Measurements from ENCODE around the gene COL1A2. TPM values are rescaled to one million over a fixed set of nuclear protein-coding genes. Genes with fewer than 3 reads are reported as not detected.

Gene COL1A2
- total RNA-seq, 4 donors from 2014 or later, result 47.0 to 499 (median 75.9) TPM

GRCh38 chr7:94380264-94380663 lies 14.4 kb upstream of the COL1A2 start:
- no peak for TF ChIP-seq EP300 (IDR thresholded peaks at IDR 0.05; ENCODE audit: low read depth)
- TF ChIP-seq POLR2A (IDR thresholded peaks at IDR 0.05), result no peak
- TF ChIP-seq, protein P1, sequence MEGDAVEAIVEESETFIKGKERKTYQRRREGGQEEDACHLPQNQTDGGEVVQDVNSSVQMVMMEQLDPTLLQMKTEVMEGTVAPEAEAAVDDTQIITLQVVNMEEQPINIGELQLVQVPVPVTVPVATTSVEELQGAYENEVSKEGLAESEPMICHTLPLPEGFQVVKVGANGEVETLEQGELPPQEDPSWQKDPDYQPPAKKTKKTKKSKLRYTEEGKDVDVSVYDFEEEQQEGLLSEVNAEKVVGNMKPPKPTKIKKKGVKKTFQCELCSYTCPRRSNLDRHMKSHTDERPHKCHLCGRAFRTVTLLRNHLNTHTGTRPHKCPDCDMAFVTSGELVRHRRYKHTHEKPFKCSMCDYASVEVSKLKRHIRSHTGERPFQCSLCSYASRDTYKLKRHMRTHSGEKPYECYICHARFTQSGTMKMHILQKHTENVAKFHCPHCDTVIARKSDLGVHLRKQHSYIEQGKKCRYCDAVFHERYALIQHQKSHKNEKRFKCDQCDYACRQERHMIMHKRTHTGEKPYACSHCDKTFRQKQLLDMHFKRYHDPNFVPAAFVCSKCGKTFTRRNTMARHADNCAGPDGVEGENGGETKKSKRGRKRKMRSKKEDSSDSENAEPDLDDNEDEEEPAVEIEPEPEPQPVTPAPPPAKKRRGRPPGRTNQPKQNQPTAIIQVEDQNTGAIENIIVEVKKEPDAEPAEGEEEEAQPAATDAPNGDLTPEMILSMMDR (IDR thresholded peaks at IDR 0.05), result no peak
- no peak for TF ChIP-seq POLR2AphosphoS5 (IDR thresholded peaks at IDR 0.05)

GRCh38 chr7:94382132-94382531 lies 12.6 kb upstream of the COL1A2 start:
- WGBS, 2 donors (ENCODE audit: low coverage in 1 of 2), result 60 to 77% methylated on average over 2 to 3 of the region's 3 CpGs

More at GRCh38 chr7:94380264-94380663, 14.4 kb upstream of the COL1A2 start:
- DNase-seq, result no peak
- Histone ChIP-seq H3K4me1 (peaks cover 0 to 11% (median 1%) of the 10 kb centered on the region in 4 donors), H3K27me3 (no peaks in the 10 kb centered on the region), H3K9me3 (no peaks in the 10 kb centered on the region), H3K4me3 (no peak overlapping the region), H3K36me3 (no peaks in the 10 kb centered on the region), H3K27ac (no peak overlapping the region)
- intact Hi-C loops (cut with DNase I; ENCODE audit: low total_unique reads), result no loop called here
- in situ Hi-C loops (cut with MboI; ENCODE audit: low pct_ligation_motif_present in 1 of 4, low pct_unique_long_range_greater_than_20kb in 1 of 4, low sequenced_read_pairs in 3 of 4), result no loop called here

GRCh38 chr7:94382746-94383145 lies 11.9 kb upstream of the COL1A2 start:
- Histone ChIP-seq H3K4me3 (no peak overlapping the region), H3K9me3 (no peaks in the 10 kb centered on the region), H3K4me1 (peaks cover 0 to under 1% (median 0%) of the 10 kb centered on the region in 4 donors), H3K36me3 (no peaks in the 10 kb centered on the region), H3K27me3 (no peaks in the 10 kb centered on the region), H3K27ac (no peak overlapping the region)
- 50 to 60% methylated on average over 1 of the region's 1 CpG for WGBS, 2 donors (ENCODE audit: low coverage in 1 of 2)
- intact Hi-C loops (cut with DNase I; ENCODE audit: low total_unique reads) (no loop called here), in situ Hi-C loops (cut with MboI; ENCODE audit: low pct_ligation_motif_present in 1 of 4, low pct_unique_long_range_greater_than_20kb in 1 of 4, low sequenced_read_pairs in 3 of 4) (no loop called here)
- TF ChIP-seq EP300 (IDR thresholded peaks at IDR 0.05; ENCODE audit: low read depth), result no peak
- TF ChIP-seq POLR2AphosphoS5 (IDR thresholded peaks at IDR 0.05), result no peak
- DNase-seq, result no peak

More at GRCh38 chr7:94382132-94382531, 12.6 kb upstream of the COL1A2 start:
- no peaks in the 10 kb centered on the region for H3K9me3 ChIP-seq
- TF ChIP-seq EP300 (IDR thresholded peaks at IDR 0.05; ENCODE audit: low read depth) (no peak), POLR2AphosphoS5 (IDR thresholded peaks at IDR 0.05) (no peak), POLR2A (IDR thresholded peaks at IDR 0.05) (no peak)
- TF ChIP-seq, protein P1 (IDR thresholded peaks at IDR 0.05), result no peak
- no peaks in the 10 kb centered on the region for H3K27me3 ChIP-seq
- in situ Hi-C loops (cut with MboI; ENCODE audit: low pct_ligation_motif_present in 1 of 4, low pct_unique_long_range_greater_than_20kb in 1 of 4, low sequenced_read_pairs in 3 of 4), result no loop called here
- no peaks in the 10 kb centered on the region for H3K36me3 ChIP-seq
- peaks cover 0 to 4% (median 0%) of the 10 kb centered on the region in 4 donors for H3K4me1 ChIP-seq
- intact Hi-C loops (cut with DNase I; ENCODE audit: low total_unique reads), result no loop called here
- no peak overlapping the region for H3K27ac ChIP-seq
- no peak for DNase-seq
- H3K4me3 ChIP-seq, result no peak overlapping the region

GRCh38 chr7:94384315-94384714 lies 10.4 kb upstream of the COL1A2 start:
- no peak for DNase-seq
- 70% methylated on average over 2 to 4 of the region's 4 CpGs for WGBS, 2 donors (ENCODE audit: low coverage in 1 of 2)
- Histone ChIP-seq H3K36me3 (no peaks in the 10 kb centered on the region), H3K4me1 (no peaks in the 10 kb centered on the region), H3K4me3 (no peak overlapping the region), H3K27me3 (no peaks in the 10 kb centered on the region), H3K27ac (no peak overlapping the region), H3K9me3 (no peaks in the 10 kb centered on the region)
- TF ChIP-seq EP300 (IDR thresholded peaks at IDR 0.05; ENCODE audit: low read depth), result no peak
- TF ChIP-seq, protein P1 (IDR thresholded peaks at IDR 0.05), result no peak
- no peak for TF ChIP-seq POLR2AphosphoS5 (IDR thresholded peaks at IDR 0.05)
- no peak for TF ChIP-seq POLR2A (IDR thresholded peaks at IDR 0.05)
- intact Hi-C loops (cut with DNase I; ENCODE audit: low total_unique reads), result no loop called here
- in situ Hi-C loops (cut with MboI; ENCODE audit: low pct_ligation_motif_present in 1 of 4, low pct_unique_long_range_greater_than_20kb in 1 of 4, low sequenced_read_pairs in 3 of 4), result no loop called here

DNA sequence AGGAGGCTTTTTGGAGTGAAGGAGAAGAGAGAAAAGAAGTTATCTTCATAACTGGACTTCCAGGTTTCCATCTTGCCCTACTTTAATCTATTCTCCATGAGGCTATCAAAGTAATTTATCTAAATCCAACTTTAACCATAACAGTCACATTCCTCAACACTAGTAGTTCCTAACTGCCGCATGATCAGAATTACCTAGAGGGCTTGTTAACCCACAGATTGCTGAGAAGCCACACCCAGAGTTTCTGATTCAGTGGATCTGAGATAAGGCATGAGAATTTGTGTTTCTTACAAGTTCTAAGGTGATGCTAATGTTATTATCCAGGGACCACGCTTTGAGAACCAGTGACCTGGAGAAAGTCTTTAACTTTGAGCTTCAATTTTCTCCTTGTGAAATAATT lies 8.3 kb upstream of the COL1A2 start:
- DNase-seq, result no peak
- Histone ChIP-seq H3K27me3 (no peaks in the 10 kb centered on the region), H3K4me3 (no peak overlapping the region), H3K27ac (no peak overlapping the region), H3K36me3 (no peaks in the 10 kb centered on the region), H3K9me3 (no peaks in the 10 kb centered on the region), H3K4me1 (peaks cover 0 to under 1% (median 0%) of the 10 kb centered on the region in 4 donors)
- 56 to 64% methylated on average over 2 of the region's 2 CpGs for WGBS, 2 donors (ENCODE audit: low coverage in 1 of 2)
- in situ Hi-C loops (cut with MboI; ENCODE audit: low pct_ligation_motif_present in 1 of 4, low pct_unique_long_range_greater_than_20kb in 1 of 4, low sequenced_read_pairs in 3 of 4) (no loop called here), intact Hi-C loops (cut with DNase I; ENCODE audit: low total_unique reads) (no loop called here)
- TF ChIP-seq POLR2AphosphoS5 (IDR thresholded peaks at IDR 0.05) (no peak), EP300 (IDR thresholded peaks at IDR 0.05; ENCODE audit: low read depth) (no peak), POLR2A (IDR thresholded peaks at IDR 0.05) (no peak)
- TF ChIP-seq, protein P1 (IDR thresholded peaks at IDR 0.05), result no peak

Measured in transverse colon (tissue), 4 donors.